K562 (cell line): ENCODE data around the gene MRPL11. TPM values are rescaled to one million over a fixed set of nuclear protein-coding genes. Genes with fewer than 3 reads are reported as not detected.
A peak's percentile ranks its signal among the peaks of the same experiment; 100 is the strongest.

Source experiments
- CBX3 ChIP-seq, 2 experiments: IDR thresholded peaks; 1 replicate in 1 of 2; 2 replicates in 1 of 2; pipeline ENCODE4 v1.6.1; 2012; ENCODE audit warnings: inconsistent platforms in 2 of 2, low read length in 2 of 2, borderline replicate concordance in 1 of 2, control low read depth in 1 of 2
- FOS ChIP-seq: IDR thresholded peaks from 3 replicates; pipeline ENCODE4 v1.6.1; 2011; ENCODE audit not compliant: insufficient read length; ENCODE audit errors: extremely low read depth
- FOXK1 ChIP-seq: sonication (generic); formaldehyde crosslinking; IDR thresholded peaks from 2 replicates; pipeline ENCODE4 v1.8.0; 2022; ENCODE audit warnings: missing genetic modification reagents, mild to moderate bottlenecking, borderline replicate concordance
- GMEB1 ChIP-seq: fragments of 250-450 bp; sonication (Bioruptor Pico); IDR thresholded peaks from 2 replicates; pipeline ENCODE4 v1.4.0; 2020; ENCODE audit warnings: mild to moderate bottlenecking
- KAT2B ChIP-seq: IDR thresholded peaks from one replicate; pipeline ENCODE4 v1.6.1; 2012; ENCODE audit warnings: low read depth, mild to moderate bottlenecking, control low read depth, inconsistent platforms, low read length, moderate library complexity
- KLF1 ChIP-seq: fragments of 450-650 bp; IDR thresholded peaks from 2 replicates; pipeline ENCODE4 v1.6.1; 2016; ENCODE audit warnings: missing genetic modification characterization, missing compliant biosample characterization
- NR1H2 ChIP-seq: sonication (generic); formaldehyde crosslinking; IDR thresholded peaks from 2 replicates; pipeline ENCODE4 v1.4.0; 2020; ENCODE audit warnings: mild to moderate bottlenecking, missing genetic modification reagents
- NR3C1 ChIP-seq: sonication (generic); formaldehyde crosslinking; IDR thresholded peaks from 2 replicates; pipeline ENCODE4 v1.8.1; 2022; ENCODE audit warnings: missing genetic modification reagents
- POLR2AphosphoS5 ChIP-seq: IDR thresholded peaks from 2 replicates; pipeline ENCODE4 v1.6.1; 2011; ENCODE audit warnings: mild to moderate bottlenecking, low read depth, low read length, moderate library complexity; ENCODE audit not compliant: control insufficient read depth, insufficient read depth
- RAD51 ChIP-seq: fragments of 450-650 bp; IDR thresholded peaks from 2 replicates; pipeline ENCODE4 v1.7.1; 2016; ENCODE audit warnings: low read depth, mild to moderate bottlenecking, borderline replicate concordance
- RB1 ChIP-seq: fragments of 450-650 bp; IDR thresholded peaks from 2 replicates; pipeline ENCODE4 v1.6.1; 2017; ENCODE audit warnings: low read depth, mild to moderate bottlenecking
- TARDBP ChIP-seq: fragments of 450-650 bp; IDR thresholded peaks from 2 replicates; pipeline ENCODE4 v1.6.1; 2016
- ZBTB34 ChIP-seq: fragments of 250-450 bp; sonication (Bioruptor Pico); IDR thresholded peaks from 2 replicates; pipeline ENCODE4 v1.8.0; 2021; ENCODE audit warnings: mild to moderate bottlenecking, moderate library complexity
- ZNF445 ChIP-seq: fragments of 250-450 bp; sonication (Bioruptor Pico); IDR thresholded peaks from 2 replicates; pipeline ENCODE4 v1.4.0; 2020; ENCODE audit warnings: low read depth, mild to moderate bottlenecking, moderate library complexity
- polyA plus RNA-seq, 8 experiments: library from polyadenylated mRNA; depleted of rRNA in 4 of 8; stranded (reverse) in 5 of 8; unstranded in 3 of 8; fragments of >200 nt; fragmentation: Nextera tagmentation in 2 of 8; fragmentation: Illumina TruSeq in 1 of 8; extraction: Ambion mirVana in 2 of 8; extraction: Trizol in 1 of 8; gene quantifications; 2 replicates each; pipeline versions ENCODE4 v1.2.1 to v1.2.3, GENCODE V29; 2011 to 2014; ENCODE audit warnings: inconsistent platforms in 1 of 8, missing spikeins in 1 of 8
- total RNA-seq, 7 experiments: library from RNA; depleted of rRNA in 6 of 7; stranded (reverse); fragments of >200 nt in 6 of 7; fragmentation: Illumina TruSeq in 2 of 7; extraction: Trizol in 2 of 7; gene quantifications; 2 replicates each; pipeline versions ENCODE4 v1.2.1 to v1.2.3, GENCODE V29; 2011 to 2021; ENCODE audit warnings: low replicate concordance in 1 of 7
- TF ChIP-seq, protein P1 (sequence below): sonication (generic); formaldehyde crosslinking; IDR thresholded peaks from 2 replicates; pipeline ENCODE4 v1.8.1; 2023; ENCODE audit warnings: mild to moderate bottlenecking, missing genetic modification reagents
- TF ChIP-seq, protein P2 (sequence below): fragments of 250-450 bp; sonication (Bioruptor Pico); IDR thresholded peaks from 2 replicates; pipeline ENCODE4 v1.8.0; 2022; ENCODE audit warnings: inconsistent platforms, mild to moderate bottlenecking, moderate library complexity, borderline replicate concordance
- TF ChIP-seq, protein P3 (sequence below): sonication (generic); formaldehyde crosslinking; IDR thresholded peaks from 2 replicates; pipeline ENCODE4 v1.9.0; 2022; ENCODE audit warnings: mild to moderate bottlenecking, missing genetic modification reagents

The MRPL11 gene
- total and polyA plus RNA-seq, 9 of the 15 experiments (the other 6 are each of a cell fraction or from before 2014, with no cell fraction given), result 33.0 to 173 (median 91.9) TPM

DNA sequence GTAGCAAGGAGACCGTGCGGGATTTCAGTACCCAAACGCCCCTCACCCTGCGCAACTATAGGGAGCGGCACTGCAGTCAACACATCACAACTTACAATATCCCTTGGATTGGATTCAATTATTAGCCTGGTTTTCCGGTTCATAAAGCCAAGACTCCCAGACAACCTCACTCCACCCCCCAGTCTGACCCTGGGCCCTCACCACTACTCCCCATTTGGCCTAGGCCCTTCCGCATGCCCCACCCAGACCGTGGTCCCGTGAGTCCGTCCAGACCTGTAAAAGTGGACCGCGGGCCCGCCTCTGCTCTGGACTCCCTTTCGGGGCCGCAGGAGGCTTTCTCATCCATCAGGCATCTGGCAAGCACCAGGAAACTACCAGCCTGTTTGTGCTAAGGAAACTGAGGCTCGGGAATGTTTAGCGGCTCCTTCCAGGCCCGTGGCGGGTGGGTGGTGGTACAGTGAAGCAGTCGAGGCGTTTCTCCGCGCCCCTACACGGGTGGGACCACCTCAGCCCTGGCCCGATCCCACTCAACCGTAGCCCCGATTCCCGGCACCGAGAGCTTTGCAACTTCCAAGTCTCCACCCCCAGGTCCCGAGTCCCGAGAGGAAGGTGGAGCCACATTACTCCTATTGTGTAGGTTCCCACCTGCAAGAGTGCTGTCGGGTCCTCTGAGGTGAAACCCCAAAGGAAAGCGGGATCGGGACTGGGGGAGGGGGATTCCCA is 40.9 kb upstream of the MRPL11 start (continued):
- TF ChIP-seq GMEB1 (CRISPR knock-in tag), result no peak
- no peak for TF ChIP-seq KLF1 (tag)
- TF ChIP-seq FOS, result no peak
- no peak for TF ChIP-seq POLR2AphosphoS5
- TF ChIP-seq, protein P1, sequence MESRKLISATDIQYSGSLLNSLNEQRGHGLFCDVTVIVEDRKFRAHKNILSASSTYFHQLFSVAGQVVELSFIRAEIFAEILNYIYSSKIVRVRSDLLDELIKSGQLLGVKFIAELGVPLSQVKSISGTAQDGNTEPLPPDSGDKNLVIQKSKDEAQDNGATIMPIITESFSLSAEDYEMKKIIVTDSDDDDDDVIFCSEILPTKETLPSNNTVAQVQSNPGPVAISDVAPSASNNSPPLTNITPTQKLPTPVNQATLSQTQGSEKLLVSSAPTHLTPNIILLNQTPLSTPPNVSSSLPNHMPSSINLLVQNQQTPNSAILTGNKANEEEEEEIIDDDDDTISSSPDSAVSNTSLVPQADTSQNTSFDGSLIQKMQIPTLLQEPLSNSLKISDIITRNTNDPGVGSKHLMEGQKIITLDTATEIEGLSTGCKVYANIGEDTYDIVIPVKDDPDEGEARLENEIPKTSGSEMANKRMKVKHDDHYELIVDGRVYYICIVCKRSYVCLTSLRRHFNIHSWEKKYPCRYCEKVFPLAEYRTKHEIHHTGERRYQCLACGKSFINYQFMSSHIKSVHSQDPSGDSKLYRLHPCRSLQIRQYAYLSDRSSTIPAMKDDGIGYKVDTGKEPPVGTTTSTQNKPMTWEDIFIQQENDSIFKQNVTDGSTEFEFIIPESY, result 0 out of 2 replicates have a peak, but pooled peaks have one; percentile 19
- TF ChIP-seq, protein P2, sequence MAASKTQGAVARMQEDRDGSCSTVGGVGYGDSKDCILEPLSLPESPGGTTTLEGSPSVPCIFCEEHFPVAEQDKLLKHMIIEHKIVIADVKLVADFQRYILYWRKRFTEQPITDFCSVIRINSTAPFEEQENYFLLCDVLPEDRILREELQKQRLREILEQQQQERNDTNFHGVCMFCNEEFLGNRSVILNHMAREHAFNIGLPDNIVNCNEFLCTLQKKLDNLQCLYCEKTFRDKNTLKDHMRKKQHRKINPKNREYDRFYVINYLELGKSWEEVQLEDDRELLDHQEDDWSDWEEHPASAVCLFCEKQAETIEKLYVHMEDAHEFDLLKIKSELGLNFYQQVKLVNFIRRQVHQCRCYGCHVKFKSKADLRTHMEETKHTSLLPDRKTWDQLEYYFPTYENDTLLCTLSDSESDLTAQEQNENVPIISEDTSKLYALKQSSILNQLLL (CRISPR knock-in tag), result no peak
- peak; percentile 86; the same call in 1 of the 2 replicates for TF ChIP-seq FOXK1 (CRISPR knock-in tag)
- TF ChIP-seq TARDBP, result 0 out of 2 replicates have a peak, but pooled peaks have one; percentile 18
- 0 out of 2 replicates have a peak, but pooled peaks have one; percentile 82 for TF ChIP-seq NR1H2
- TF ChIP-seq, protein P3, sequence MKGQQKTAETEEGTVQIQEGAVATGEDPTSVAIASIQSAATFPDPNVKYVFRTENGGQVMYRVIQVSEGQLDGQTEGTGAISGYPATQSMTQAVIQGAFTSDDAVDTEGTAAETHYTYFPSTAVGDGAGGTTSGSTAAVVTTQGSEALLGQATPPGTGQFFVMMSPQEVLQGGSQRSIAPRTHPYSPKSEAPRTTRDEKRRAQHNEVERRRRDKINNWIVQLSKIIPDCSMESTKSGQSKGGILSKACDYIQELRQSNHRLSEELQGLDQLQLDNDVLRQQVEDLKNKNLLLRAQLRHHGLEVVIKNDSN, result 0 out of 2 replicates have a peak, but pooled peaks have one; percentile 6
- no peak for TF ChIP-seq CBX3 (IDR thresholded peaks at IDR 0.05; ENCODE audit: borderline replicate concordance in 1 of 2, low read length in 2 of 2)
- no peak for TF ChIP-seq RAD51
- TF ChIP-seq RB1, result no peak
- no peak for TF ChIP-seq ZNF445 (CRISPR knock-in tag)
- no peak for TF ChIP-seq ZBTB34 (CRISPR knock-in tag)
- no peak for TF ChIP-seq KAT2B
- peak; percentile 62; the same call in 1 of the 2 replicates for TF ChIP-seq NR3C1 (CRISPR knock-in tag)
- TF ChIP-seq, all 486 proteins: peak for 20
